Islet precursor cell (in vitro differentiated cells): ENCODE data around the gene TJP3.

Experiments used
- DNase-seq: peaks from one replicate; pipeline ENCODE4 v3.0.0-alpha.2; 2018

The TJP3 gene

GRCh38 chr19:3785938-3786824 lies 78.0 kb downstream of the TJP3 start, which contains the start of gene MATK:
Gene MATK (minus strand): TSS chr19:3786381. CDS start chr19:3785135, 1,246 bp downstream.
- DNase-seq, result no peak

GRCh38 chr19:3788996-3789778 lies 81.0 kb downstream of the TJP3 start:
- DNase-seq, result no peak

GRCh38 chr19:3790209-3790734 lies 82.1 kb downstream of the TJP3 start:
- no peak for DNase-seq

GRCh38 chr19:3790941-3791340 lies 82.8 kb downstream of the TJP3 start:
- no peak for DNase-seq

- no peak for DNase-seq
These were observed 83.9 kb downstream of the TJP3 start for GRCh38 chr19:3792114-3792513.

GRCh38 chr19:3793799-3794198 lies 85.6 kb downstream of the TJP3 start:
- DNase-seq, result no peak

- DNase-seq, result no peak
These were observed 88.2 kb downstream of the TJP3 start for GRCh38 chr19:3796358-3796757.

GRCh38 chr19:3798137-3798536 lies 90.0 kb downstream of the TJP3 start:
- no peak for DNase-seq
